Lower leg skin (tissue), 4 donors: ENCODE results near the gene CACNB3. TPM values are rescaled to one million over a fixed set of nuclear protein-coding genes. Genes with fewer than 3 reads are reported as not detected.
A peak's percentile ranks its signal among the peaks of the same experiment; 100 is the strongest.
"Not testable (repeated sequence)": the region's sequence is repeated elsewhere in the genome, so short reads cannot be mapped to it uniquely, and the experiment has no call there.

ENCODE experiments used
- DNase-seq, 2 donors: peaks; one replicate each; pipeline ENCODE4 v3.0.0-alpha.2; 2019; ENCODE audit warnings: low spot score in 2 of 2
- H3K4me3 ChIP-seq: fragments of 200-600 bp; sonication (generic); 2 replicates; pipeline ENCODE4 v1.5.1; 2017; ENCODE audit warnings: mild to moderate bottlenecking, low read depth; ENCODE audit not compliant: poor library complexity, severe bottlenecking
- CTCF ChIP-seq, 3 donors: fragments of 450-650 bp; IDR thresholded peaks; one replicate each; pipeline ENCODE4 v1.5.1; 2016; ENCODE audit warnings: antibody characterized with exemption in 3 of 3, mild to moderate bottlenecking in 3 of 3, moderate library complexity in 2 of 3
- POLR2A ChIP-seq, 2 donors: fragments of 450-650 bp; IDR thresholded peaks; one replicate each; pipeline ENCODE4 v1.6.1; 2016 to 2017; ENCODE audit warnings: antibody characterized with exemption in 2 of 2, mild to moderate bottlenecking in 1 of 2, moderate library complexity in 1 of 2
- WGBS, 2 donors: methylation state at CpG; one replicate each; pipeline ENCODE4 v1.1.5; 2018; 5-methylcytosine and 5-hydroxymethylcytosine counted together
- intact Hi-C: fragments of 100-400 bp; cut with DNase I; formaldehyde crosslinking; loops from one replicate; pipeline ENCODE4 v1.15.0; 2023; ENCODE audit warnings: low total_unique reads
- total RNA-seq, 4 donors: library from RNA; depleted of rRNA; stranded (reverse); fragments of >200 nt; gene quantifications; one replicate each; pipeline ENCODE4 v1.1.0, GENCODE V29; 2016

The CACNB3 gene
- total RNA-seq, 4 donors from 2014 or later: 8.4 to 15.3 (median 9.5) TPM

- 87 to 90% methylated on average over 16 of the region's 16 CpGs for WGBS, 2 donors
- no peak for DNase-seq
- intact Hi-C loops: no loop called here
- no peak for TF ChIP-seq POLR2A (IDR thresholded peaks at IDR 0.05)
- TF ChIP-seq CTCF (IDR thresholded peaks at IDR 0.05): no peak
- H3K4me3 ChIP-seq: no peak overlapping the region
These were observed 10.7 kb downstream of the CACNB3 start for GRCh38 chr12:48828841-48829575.

- no peak overlapping the region for H3K4me3 ChIP-seq
- no peak for DNase-seq
- TF ChIP-seq CTCF (IDR thresholded peaks at IDR 0.05): no peak
- TF ChIP-seq POLR2A (IDR thresholded peaks at IDR 0.05): no peak
- WGBS, 2 donors: 83 to 84% methylated on average over 6 of the region's 6 CpGs
- intact Hi-C loops: no loop called here
These were observed 13.0 kb downstream of the CACNB3 start for GRCh38 chr12:48831257-48831656.

- WGBS, 2 donors: 91 to 93% methylated on average over 12 of the region's 12 CpGs
- TF ChIP-seq POLR2A (IDR thresholded peaks at IDR 0.05) (no peak), CTCF (IDR thresholded peaks at IDR 0.05) (no peak)
- DNase-seq: no peak
- intact Hi-C loops: no loop called here
- no peak overlapping the region for H3K4me3 ChIP-seq
These were observed 14.2 kb downstream of the CACNB3 start for GRCh38 chr12:48832321-48833060.

- no peak for DNase-seq
- 90 to 93% methylated on average over 4 of the region's 4 CpGs for WGBS, 2 donors
- TF ChIP-seq POLR2A (IDR thresholded peaks at IDR 0.05) (no peak), CTCF (IDR thresholded peaks at IDR 0.05) (no peak)
- no peak overlapping the region for H3K4me3 ChIP-seq
- intact Hi-C loops: no loop called here
These were observed 19.8 kb downstream of the CACNB3 start for GRCh38 chr12:48838048-48838447.

- no CpG with 5 or more reads among the region's 29 CpGs for WGBS, 2 donors
- intact Hi-C loops: not testable (repeated sequence)
These were observed 23.7 kb downstream of the CACNB3 start for GRCh38 chr12:48842021-48842420.

GRCh38 chr12:48851883-48852733, 33.8 kb downstream of the CACNB3 start, which contains the start of gene DDX23:
Gene DDX23 (minus strand): TSS chr12:48852163. CDS start chr12:48845782, 6,381 bp downstream.
- 0 to 1% methylated on average over 31 to 40 of the region's 53 CpGs for WGBS, 2 donors
- peak within 1 kb of the TSS; percentile 77 for H3K4me3 ChIP-seq
- peak; percentile 94 to 98 for DNase-seq
- intact Hi-C loops: no loop called here
- TF ChIP-seq CTCF (IDR thresholded peaks at IDR 0.05) (no peak), POLR2A (IDR thresholded peaks at IDR 0.05) (no peak)

More at GRCh38 chr12:48842021-48842420, 23.7 kb downstream of the CACNB3 start:
- H3K4me3 ChIP-seq, DNase-seq: not testable (repeated sequence)
